Smooth muscle cell (in vitro differentiated cells): ENCODE results near the gene ERI2. TPM values are rescaled to one million over a fixed set of nuclear protein-coding genes. Genes with fewer than 3 reads are reported as not detected.

Experiments
- DNase-seq: peaks from one replicate; lab custom pipeline; 2025; ENCODE audit not compliant: unreplicated experiment; lab: John Stamatoyannopoulos, UW
- H2AFZ ChIP-seq: fragments of 200-600 bp; sonication (generic); 2 replicates; pipeline ENCODE4 v1.6.0; 2016; ENCODE audit warnings: antibody characterized with exemption, low read depth, mild to moderate bottlenecking
- H3F3A ChIP-seq: fragments of 200-600 bp; sonication (generic); 2 replicates; pipeline ENCODE4 v1.6.0; 2017; ENCODE audit warnings: antibody characterized with exemption, low read depth
- H3K27ac ChIP-seq: fragments of 200-600 bp; sonication (generic); 2 replicates; pipeline ENCODE4 v1.5.1; 2016; ENCODE audit warnings: low read depth, mild to moderate bottlenecking
- H3K27me3 ChIP-seq: fragments of 200-600 bp; sonication (generic); 2 replicates; pipeline ENCODE4 v1.6.1; 2016; ENCODE audit warnings: low read depth, mild to moderate bottlenecking
- H3K36me3 ChIP-seq: fragments of 200-600 bp; sonication (generic); 2 replicates; pipeline ENCODE4 v1.5.1; 2016; ENCODE audit warnings: low read depth
- H3K4me1 ChIP-seq: fragments of 200-600 bp; sonication (generic); 2 replicates; pipeline ENCODE4 v1.5.1; 2016; ENCODE audit warnings: low read depth
- H3K4me2 ChIP-seq: fragments of 200-600 bp; sonication (generic); 2 replicates; pipeline ENCODE4 v1.6.0; 2016; ENCODE audit warnings: mild to moderate bottlenecking
- H3K4me3 ChIP-seq: fragments of 200-600 bp; sonication (generic); 2 replicates; pipeline ENCODE4 v1.5.1; 2016; ENCODE audit warnings: mild to moderate bottlenecking
- H3K79me2 ChIP-seq: fragments of 200-600 bp; sonication (generic); 2 replicates; pipeline ENCODE4 v1.6.0; 2016; ENCODE audit warnings: low read depth, mild to moderate bottlenecking
- H3K9ac ChIP-seq: fragments of 200-600 bp; sonication (generic); 2 replicates; pipeline ENCODE4 v1.6.0; 2016; ENCODE audit warnings: low read depth
- H3K9me3 ChIP-seq: fragments of 200-600 bp; sonication (generic); replicated peaks from 2 replicates; pipeline ENCODE4 v1.5.1; 2016; ENCODE audit warnings: low read depth
- H4K20me1 ChIP-seq: fragments of 200-600 bp; sonication (generic); 2 replicates; pipeline ENCODE4 v1.6.0; 2016; ENCODE audit warnings: low read depth
- WGBS: methylation state at CpG from one replicate; pipeline ENCODE4 v1.1.7; 2016; ENCODE audit warnings: low lambda C conversion rate; 5-methylcytosine and 5-hydroxymethylcytosine counted together
- polyA plus RNA-seq: library from polyadenylated mRNA; unstranded; fragments of >200 nt; fragmentation: Nextera tagmentation; extraction: Ambion mirVana; gene quantifications from 2 replicates; pipeline ENCODE4 v1.2.1, GENCODE V29; 2016
- total RNA-seq: library from RNA; depleted of rRNA; stranded (reverse); fragments of >200 nt; gene quantifications from 2 replicates; pipeline ENCODE4 v1.2.3, GENCODE V29; 2014
- TF ChIP-seq, protein P1 (sequence below): fragments of 200-600 bp; sonication (generic); IDR thresholded peaks from 2 replicates; pipeline ENCODE4 v1.5.1; 2017; ENCODE audit warnings: borderline replicate concordance, mild to moderate bottlenecking, antibody characterized with exemption; ENCODE audit not compliant: insufficient read depth, poor library complexity, severe bottlenecking

ERI2 gene
- total and polyA plus RNA-seq, 2 experiments from 2014 or later = 7.6 to 12.9 TPM

DNA sequence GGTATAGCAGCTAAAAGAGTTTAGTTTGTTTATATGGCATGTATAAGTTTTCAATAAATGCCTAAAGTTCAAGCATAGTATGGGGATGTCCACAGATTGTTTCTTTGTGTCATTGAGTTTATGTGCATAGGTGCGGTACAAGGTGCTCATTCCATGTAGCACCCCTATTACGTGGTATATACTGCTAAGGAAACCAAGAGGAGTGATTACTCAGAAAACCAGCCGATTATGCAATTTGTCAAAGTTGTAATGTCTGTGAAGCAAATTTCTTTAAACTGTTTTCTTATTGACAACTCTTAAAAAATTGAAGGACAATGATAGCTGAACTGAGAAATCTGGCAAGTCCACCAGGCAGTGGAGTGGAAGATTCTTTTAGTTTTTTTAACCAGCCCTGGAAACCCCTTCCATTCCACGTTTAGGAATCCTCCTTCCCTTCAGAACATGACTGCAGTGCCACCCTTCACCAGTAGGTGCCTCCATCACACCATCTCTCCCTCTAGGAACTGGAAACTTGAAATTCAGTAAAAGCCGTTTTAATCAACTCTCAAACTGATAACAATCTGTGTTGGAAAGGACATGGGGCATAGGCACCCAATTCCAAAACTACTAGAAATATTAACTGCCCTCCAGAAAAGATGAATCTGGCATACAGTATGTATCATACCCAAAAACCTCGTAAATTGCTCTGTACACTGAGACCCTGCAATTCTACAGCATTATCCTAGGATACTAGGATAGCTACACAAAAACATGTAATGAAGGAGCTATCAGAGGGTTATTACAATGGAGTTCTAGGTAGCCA lies 43.5 kb upstream of the ERI2 start:
- Histone ChIP-seq H3K27me3 (no peaks in the 10 kb centered on the region), H3K4me2 (peak overlapping the region; percentile 52), H4K20me1 (no peaks in the 10 kb centered on the region), H2AFZ (no peak overlapping the region), H3K4me3 (no peak overlapping the region), H3K4me1 (peaks cover 10% of the 10 kb centered on the region), H3K9ac (no peak overlapping the region), H3K9me3 (no peaks in the 10 kb centered on the region), H3K79me2 (no peaks in the 10 kb centered on the region), H3F3A (peaks cover 15% of the 10 kb centered on the region), H3K27ac (peak overlapping the region; percentile 67), H3K36me3 (no peaks in the 10 kb centered on the region)
- TF ChIP-seq, protein P1, sequence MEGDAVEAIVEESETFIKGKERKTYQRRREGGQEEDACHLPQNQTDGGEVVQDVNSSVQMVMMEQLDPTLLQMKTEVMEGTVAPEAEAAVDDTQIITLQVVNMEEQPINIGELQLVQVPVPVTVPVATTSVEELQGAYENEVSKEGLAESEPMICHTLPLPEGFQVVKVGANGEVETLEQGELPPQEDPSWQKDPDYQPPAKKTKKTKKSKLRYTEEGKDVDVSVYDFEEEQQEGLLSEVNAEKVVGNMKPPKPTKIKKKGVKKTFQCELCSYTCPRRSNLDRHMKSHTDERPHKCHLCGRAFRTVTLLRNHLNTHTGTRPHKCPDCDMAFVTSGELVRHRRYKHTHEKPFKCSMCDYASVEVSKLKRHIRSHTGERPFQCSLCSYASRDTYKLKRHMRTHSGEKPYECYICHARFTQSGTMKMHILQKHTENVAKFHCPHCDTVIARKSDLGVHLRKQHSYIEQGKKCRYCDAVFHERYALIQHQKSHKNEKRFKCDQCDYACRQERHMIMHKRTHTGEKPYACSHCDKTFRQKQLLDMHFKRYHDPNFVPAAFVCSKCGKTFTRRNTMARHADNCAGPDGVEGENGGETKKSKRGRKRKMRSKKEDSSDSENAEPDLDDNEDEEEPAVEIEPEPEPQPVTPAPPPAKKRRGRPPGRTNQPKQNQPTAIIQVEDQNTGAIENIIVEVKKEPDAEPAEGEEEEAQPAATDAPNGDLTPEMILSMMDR = peak; percentile 99
- DNase-seq = peak; percentile 11
- WGBS = 54% methylated on average over 6 of the region's 6 CpGs

DNA sequence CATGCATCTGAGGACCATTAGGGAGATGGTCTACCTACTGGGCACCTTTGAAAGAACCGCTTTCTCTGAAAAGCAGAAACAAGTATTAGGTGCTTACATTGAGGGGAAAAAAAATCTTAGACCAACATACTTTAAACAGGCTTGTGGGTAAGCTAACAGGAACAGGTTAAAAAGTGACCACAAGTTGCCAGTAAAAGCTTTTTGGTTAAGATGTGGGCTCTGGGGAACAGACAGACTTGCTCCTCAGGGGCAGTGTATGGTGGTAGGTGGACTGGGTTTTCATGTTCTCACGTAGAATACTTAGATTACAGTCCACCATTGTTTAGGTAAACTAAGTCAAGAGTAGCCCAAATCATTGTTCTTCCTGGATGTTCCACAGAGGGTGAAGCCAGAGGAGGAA lies 41.3 kb upstream of the ERI2 start:
- Histone ChIP-seq H3K4me3 (no peak overlapping the region), H3K27ac (no peak overlapping the region), H3F3A (peaks cover 15% of the 10 kb centered on the region), H4K20me1 (no peaks in the 10 kb centered on the region), H3K4me2 (no peak overlapping the region), H2AFZ (no peak overlapping the region), H3K79me2 (no peaks in the 10 kb centered on the region), H3K9ac (no peak overlapping the region), H3K36me3 (no peaks in the 10 kb centered on the region), H3K4me1 (peaks cover 10% of the 10 kb centered on the region), H3K9me3 (no peaks in the 10 kb centered on the region), H3K27me3 (no peaks in the 10 kb centered on the region)
- no peak for DNase-seq
- TF ChIP-seq, protein P1 = no peak
- 73% methylated on average over 2 of the region's 2 CpGs for WGBS

DNA sequence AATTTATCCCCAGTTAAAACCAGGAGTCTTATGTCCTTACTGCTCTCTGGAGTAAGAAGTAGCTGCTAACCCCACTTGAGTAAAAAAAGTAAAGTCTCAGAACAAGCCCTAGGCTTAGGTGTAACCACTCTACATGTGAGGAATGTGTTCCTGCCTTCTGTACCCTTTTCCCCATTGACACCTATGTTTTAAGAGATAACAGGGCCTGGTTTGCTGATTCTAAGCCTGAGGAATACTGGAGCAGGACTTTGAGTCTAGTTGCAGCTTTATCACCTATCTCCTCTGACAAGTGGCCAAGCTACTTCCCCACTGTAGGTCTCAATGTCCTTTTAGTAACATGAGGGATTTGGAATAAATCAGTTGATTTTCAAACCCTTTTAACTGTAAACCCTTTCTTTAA lies 40.3 kb upstream of the ERI2 start:
- TF ChIP-seq, protein P1 = no peak
- H3K36me3 ChIP-seq = no peaks in the 10 kb centered on the region
- DNase-seq = no peak

DNA sequence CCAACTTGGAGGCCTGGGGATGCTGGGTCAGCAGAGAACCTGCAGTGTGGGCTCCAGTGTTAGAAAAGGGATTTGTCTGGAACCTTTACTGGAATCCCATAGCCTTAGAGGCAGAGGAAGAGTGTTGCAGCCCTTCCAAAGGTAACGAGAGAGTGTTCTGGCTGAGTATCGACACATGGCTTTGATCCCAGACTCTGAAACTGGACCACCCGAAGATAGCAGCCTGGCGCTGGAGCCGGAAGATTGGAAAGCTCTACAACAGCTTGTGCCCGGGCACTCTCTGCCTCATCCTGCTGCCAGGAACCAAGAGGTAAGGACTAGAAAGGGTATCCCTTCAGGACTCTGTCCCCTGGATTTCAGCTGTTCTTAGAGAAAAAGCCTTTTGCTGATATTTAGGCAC lies 39.8 kb upstream of the ERI2 start:
- WGBS = 94% methylated on average over 6 of the region's 6 CpGs
- Histone ChIP-seq H3K9ac (no peak overlapping the region), H3K79me2 (no peaks in the 10 kb centered on the region), H2AFZ (no peak overlapping the region), H4K20me1 (no peaks in the 10 kb centered on the region), H3K9me3 (no peaks in the 10 kb centered on the region), H3F3A (peaks cover 3% of the 10 kb centered on the region), H3K36me3 (no peaks in the 10 kb centered on the region), H3K27me3 (no peaks in the 10 kb centered on the region), H3K4me2 (no peak overlapping the region), H3K4me1 (peaks cover under 1% of the 10 kb centered on the region), H3K27ac (no peak overlapping the region), H3K4me3 (no peak overlapping the region)
- no peak for DNase-seq
- TF ChIP-seq, protein P1 = no peak

More for the DNA sequence above, 40.3 kb upstream of the ERI2 start:
- Histone ChIP-seq H4K20me1 (no peaks in the 10 kb centered on the region), H3K9me3 (no peaks in the 10 kb centered on the region), H3K4me2 (no peak overlapping the region), H3K9ac (no peak overlapping the region), H3K79me2 (no peaks in the 10 kb centered on the region), H3K27ac (no peak overlapping the region), H3K27me3 (no peaks in the 10 kb centered on the region), H2AFZ (no peak overlapping the region), H3F3A (peaks cover 8% of the 10 kb centered on the region), H3K4me3 (no peak overlapping the region), H3K4me1 (peaks cover 5% of the 10 kb centered on the region)
